ENCODE measurements around the gene ADAP2. TPM values are rescaled to one million over a fixed set of nuclear protein-coding genes. Genes with fewer than 3 reads are reported as not detected.

ADAP2 gene
- total and polyA plus RNA-seq, 10 of the 15 experiments (the other 5 are each of a cell fraction or from before 2014, with no cell fraction given), result 0.15 to 13.6 (median 6.8) TPM

DNA sequence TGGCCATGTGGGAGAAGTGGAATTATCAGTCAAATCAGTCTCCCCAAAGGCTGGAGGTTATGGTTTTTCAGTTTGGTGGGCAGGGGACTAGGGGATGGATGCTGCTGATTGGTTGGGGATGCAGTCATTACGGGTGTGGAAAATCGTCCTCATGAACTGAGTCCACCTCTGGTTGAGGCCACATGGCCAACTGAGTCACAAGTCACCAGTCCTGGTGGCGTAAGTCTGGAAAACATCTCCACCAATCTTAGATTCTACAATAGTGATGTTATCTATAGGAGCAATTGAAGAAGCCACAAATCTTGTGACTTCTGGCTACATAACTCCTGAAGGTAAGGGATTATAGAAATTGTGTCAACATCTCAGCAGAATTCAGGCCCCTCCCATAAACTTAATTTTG is 43.9 kb downstream of the ADAP2 start:
- Histone ChIP-seq H3K36me3 (ENCODE audit: control insufficient read depth in 2 of 2, insufficient read depth in 2 of 2, low read length in 1 of 2) (no peaks in the 10 kb centered on the region), H3K4me3 (no peak overlapping the region), H2AFZ (ENCODE audit: control insufficient read depth, low read depth, low read length) (no peak overlapping the region), H3K9me3 (replicated peaks; ENCODE audit: control insufficient read depth, insufficient read depth, low read length) (no peaks in the 10 kb centered on the region), H3K79me2 (ENCODE audit: control insufficient read depth, insufficient read depth, low read length) (peaks cover 5% of the 10 kb centered on the region), H4K20me1 (ENCODE audit: control insufficient read depth, insufficient read depth) (no peaks in the 10 kb centered on the region), H3K4me2 (ENCODE audit: control insufficient read depth, insufficient read depth) (no peak overlapping the region), H3K4me1 (ENCODE audit: control insufficient read depth, insufficient read depth, low read length) (peaks cover 23% of the 10 kb centered on the region), H3K27ac (ENCODE audit: control insufficient read depth, insufficient read depth) (no peak overlapping the region), H3K9ac (ENCODE audit: control insufficient read depth, insufficient read depth, low read length) (no peak overlapping the region), H3K27me3 (replicated peaks in 1 of 2; ENCODE audit: control insufficient read depth in 2 of 2, insufficient read depth in 2 of 2, low read length in 1 of 2) (no peaks in the 10 kb centered on the region)
- ATAC-seq, result no peak
- FAIRE-seq, result no peak
- intact Hi-C loops (cut with micrococcal nuclease; ENCODE audit: unreplicated experiment), result no loop called here
- WGBS (ENCODE audit: insufficient coverage, insufficient replicate concordance, low lambda C conversion rate, missing lambda C conversion rate), result 69% methylated on average over 3 of the region's 3 CpGs
- BruUV-seq (replicated peaks), result no TSS peak
- TF ChIP-seq PML (IDR thresholded peaks at IDR 0.05; ENCODE audit: low read length) (no peak), NFXL1 (IDR thresholded peaks at IDR 0.05; ENCODE audit: borderline replicate concordance) (no peak), PKNOX1 (IDR thresholded peaks at IDR 0.05) (no peak), REST (IDR thresholded peaks at IDR 0.05; ENCODE audit: low read depth, low read length) (no peak)
- TF ChIP-seq, protein P1, sequence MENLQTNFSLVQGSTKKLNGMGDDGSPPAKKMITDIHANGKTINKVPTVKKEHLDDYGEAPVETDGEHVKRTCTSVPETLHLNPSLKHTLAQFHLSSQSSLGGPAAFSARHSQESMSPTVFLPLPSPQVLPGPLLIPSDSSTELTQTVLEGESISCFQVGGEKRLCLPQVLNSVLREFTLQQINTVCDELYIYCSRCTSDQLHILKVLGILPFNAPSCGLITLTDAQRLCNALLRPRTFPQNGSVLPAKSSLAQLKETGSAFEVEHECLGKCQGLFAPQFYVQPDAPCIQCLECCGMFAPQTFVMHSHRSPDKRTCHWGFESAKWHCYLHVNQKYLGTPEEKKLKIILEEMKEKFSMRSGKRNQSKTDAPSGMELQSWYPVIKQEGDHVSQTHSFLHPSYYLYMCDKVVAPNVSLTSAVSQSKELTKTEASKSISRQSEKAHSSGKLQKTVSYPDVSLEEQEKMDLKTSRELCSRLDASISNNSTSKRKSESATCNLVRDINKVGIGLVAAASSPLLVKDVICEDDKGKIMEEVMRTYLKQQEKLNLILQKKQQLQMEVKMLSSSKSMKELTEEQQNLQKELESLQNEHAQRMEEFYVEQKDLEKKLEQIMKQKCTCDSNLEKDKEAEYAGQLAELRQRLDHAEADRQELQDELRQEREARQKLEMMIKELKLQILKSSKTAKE (IDR thresholded peaks at IDR 0.05; ENCODE audit: low read depth, poor library complexity, severe bottlenecking), result no peak
- TF ChIP-seq, protein P2, sequence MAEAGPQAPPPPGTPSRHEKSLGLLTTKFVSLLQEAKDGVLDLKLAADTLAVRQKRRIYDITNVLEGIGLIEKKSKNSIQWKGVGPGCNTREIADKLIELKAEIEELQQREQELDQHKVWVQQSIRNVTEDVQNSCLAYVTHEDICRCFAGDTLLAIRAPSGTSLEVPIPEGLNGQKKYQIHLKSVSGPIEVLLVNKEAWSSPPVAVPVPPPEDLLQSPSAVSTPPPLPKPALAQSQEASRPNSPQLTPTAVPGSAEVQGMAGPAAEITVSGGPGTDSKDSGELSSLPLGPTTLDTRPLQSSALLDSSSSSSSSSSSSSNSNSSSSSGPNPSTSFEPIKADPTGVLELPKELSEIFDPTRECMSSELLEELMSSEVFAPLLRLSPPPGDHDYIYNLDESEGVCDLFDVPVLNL (IDR thresholded peaks at IDR 0.05; ENCODE audit: low read depth, low read length), result no peak
- in situ Hi-C loops (cut with MboI), result no loop called here
- ChIA-PET CTCF (no interaction called here), POLR2A (no interaction called here), RAD21 (ENCODE audit: unreplicated experiment) (no interaction called here), SMC1A (ENCODE audit: uncharacterized antibody, unreplicated experiment) (no interaction called here)
- no peak for DNase-seq (ENCODE audit: low read depth, low spot score)

Measured in GM12878 (cell line).